ENCODE data around the gene HIRIP3. TPM values are rescaled to one million over a fixed set of nuclear protein-coding genes. Genes with fewer than 3 reads are reported as not detected.

The HIRIP3 gene
- total and polyA plus RNA-seq, 2 of the 8 experiments (the other 6 are each of a cell fraction or from before 2014, with no cell fraction given): 11.9 to 18.5 TPM

- TF ChIP-seq CHD7 (IDR thresholded peaks at IDR 0.05; ENCODE audit: insufficient replicate concordance, low read length) (no peak), RXRA (IDR thresholded peaks at IDR 0.05; ENCODE audit: insufficient read depth, low read depth, low read length) (0 out of 2 replicates have a peak, but pooled peaks have one; percentile 15), CTCF (IDR thresholded peaks at IDR 0.05; ENCODE audit: control extremely low read depth in 1 of 3, insufficient read depth in 1 of 3, low read depth in 1 of 3, low read length in 3 of 3) (peak; percentile 71 to 93 (median 89)), RAD21 (IDR thresholded peaks at IDR 0.05 in 1 of 2, conservative IDR thresholded peaks at IDR 0.05 in 1 of 2; ENCODE audit: low read depth in 2 of 2, low read length in 2 of 2) (peak; percentile 92 to 95), EP300 (IDR thresholded peaks at IDR 0.05; ENCODE audit: borderline replicate concordance in 1 of 2, low read depth in 2 of 2, low read length in 2 of 2) (peak in 1 of 2 experiments; percentile 20; a peak in 1 of 3 replicates), YY1 (IDR thresholded peaks at IDR 0.05; ENCODE audit: low read depth, low read length) (peak; percentile 37; the same call in 1 of the 2 replicates)
Observed at GRCh38 chr16:30032083-30032819, 36.8 kb upstream of the HIRIP3 start (continued).
